Jurkat, Clone E6-1 (cell line): Measurements from ENCODE around the gene ACSS1.

Source experiments
- DNase-seq: peaks from one replicate; pipeline ENCODE4 v3.0.0-alpha.2; 2011; ENCODE audit warnings: low read depth, low spot score
- H3K4me3 ChIP-seq: 2 replicates; pipeline ENCODE4 v1.5.1; 2011; ENCODE audit warnings: mild to moderate bottlenecking, low read length, control low read depth, moderate library complexity

Gene ACSS1

GRCh38 chr20:25081065-25081729 is 23.3 kb upstream of the ACSS1 start:
- no peak overlapping the region for H3K4me3 ChIP-seq
- no peak for DNase-seq

DNA sequence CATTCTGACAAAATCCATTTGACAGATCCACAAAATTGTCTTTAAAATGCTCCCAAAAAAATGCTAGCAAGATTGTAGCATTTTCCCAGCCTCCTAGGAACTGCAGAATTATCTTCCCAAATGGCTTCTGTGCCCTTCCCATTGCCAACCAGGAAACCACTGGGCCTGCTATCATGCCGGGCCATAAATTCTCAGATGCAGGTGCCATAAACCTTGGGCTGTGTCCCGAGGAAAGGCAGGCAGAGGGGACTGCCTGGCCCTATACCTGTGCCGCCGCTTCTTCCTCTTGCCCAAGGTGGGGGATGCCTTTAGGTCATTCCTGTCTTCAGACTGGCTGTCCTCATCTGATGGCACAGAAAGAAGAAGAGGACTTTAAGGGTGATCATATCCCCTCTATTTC is 21.2 kb upstream of the ACSS1 start:
- H3K4me3 ChIP-seq: no peak overlapping the region
- no peak for DNase-seq

- no peak overlapping the region for H3K4me3 ChIP-seq
- peak; percentile 66 for DNase-seq
Observed at GRCh38 chr20:25078662-25079061, 20.7 kb upstream of the ACSS1 start.

- no peak overlapping the region for H3K4me3 ChIP-seq
- DNase-seq: no peak
Observed at GRCh38 chr20:25077610-25078169, 19.8 kb upstream of the ACSS1 start.

- no peak overlapping the region for H3K4me3 ChIP-seq
- DNase-seq: peak; percentile 88
Observed at GRCh38 chr20:25076731-25077609, 19.0 kb upstream of the ACSS1 start.

- no peak for DNase-seq
Observed at GRCh38 chr20:25076201-25076600, 18.3 kb upstream of the ACSS1 start.

GRCh38 chr20:25073544-25073943 is 15.6 kb upstream of the ACSS1 start:
- no peak overlapping the region for H3K4me3 ChIP-seq
- DNase-seq: no peak

More at GRCh38 chr20:25076201-25076600, 18.3 kb upstream of the ACSS1 start:
- no peak overlapping the region for H3K4me3 ChIP-seq

GRCh38 chr20:25072226-25072811 is 14.4 kb upstream of the ACSS1 start:
- no peak overlapping the region for H3K4me3 ChIP-seq
- DNase-seq: no peak

- H3K4me3 ChIP-seq: no peak overlapping the region
- no peak for DNase-seq
Observed at GRCh38 chr20:25071734-25072133, 13.8 kb upstream of the ACSS1 start.

DNA sequence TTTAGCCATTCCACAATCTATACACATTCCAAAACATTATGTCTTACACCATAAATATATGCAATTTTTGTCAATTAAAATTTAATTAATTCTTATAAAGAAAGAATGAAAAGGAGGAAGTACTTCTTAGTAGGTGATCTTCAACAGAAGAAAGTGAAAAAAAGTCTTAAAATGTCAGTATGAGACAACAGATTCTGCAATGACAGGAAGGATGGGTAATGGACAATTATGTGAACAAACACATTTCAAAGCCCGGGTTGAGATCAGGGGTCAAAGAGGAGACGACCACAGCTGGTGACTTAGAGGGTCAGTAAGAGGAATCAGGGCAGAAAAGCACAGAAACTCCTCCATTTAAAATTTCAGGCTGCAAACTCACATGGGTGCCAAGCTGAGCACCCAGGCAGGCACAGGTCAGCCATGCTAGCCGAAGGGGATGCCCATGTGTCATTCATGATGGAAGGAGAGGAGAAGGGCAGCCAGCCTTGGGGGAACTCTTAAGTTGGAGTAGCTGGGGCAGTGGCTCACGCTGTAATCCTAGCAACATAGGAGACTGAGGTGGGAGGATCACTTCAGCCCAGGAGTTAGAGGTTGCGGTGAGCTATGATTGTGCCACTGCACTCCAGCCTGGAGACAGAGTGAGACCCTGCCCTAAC is 13.0 kb upstream of the ACSS1 start:
- DNase-seq: no peak
- H3K4me3 ChIP-seq: no peak overlapping the region

DNA sequence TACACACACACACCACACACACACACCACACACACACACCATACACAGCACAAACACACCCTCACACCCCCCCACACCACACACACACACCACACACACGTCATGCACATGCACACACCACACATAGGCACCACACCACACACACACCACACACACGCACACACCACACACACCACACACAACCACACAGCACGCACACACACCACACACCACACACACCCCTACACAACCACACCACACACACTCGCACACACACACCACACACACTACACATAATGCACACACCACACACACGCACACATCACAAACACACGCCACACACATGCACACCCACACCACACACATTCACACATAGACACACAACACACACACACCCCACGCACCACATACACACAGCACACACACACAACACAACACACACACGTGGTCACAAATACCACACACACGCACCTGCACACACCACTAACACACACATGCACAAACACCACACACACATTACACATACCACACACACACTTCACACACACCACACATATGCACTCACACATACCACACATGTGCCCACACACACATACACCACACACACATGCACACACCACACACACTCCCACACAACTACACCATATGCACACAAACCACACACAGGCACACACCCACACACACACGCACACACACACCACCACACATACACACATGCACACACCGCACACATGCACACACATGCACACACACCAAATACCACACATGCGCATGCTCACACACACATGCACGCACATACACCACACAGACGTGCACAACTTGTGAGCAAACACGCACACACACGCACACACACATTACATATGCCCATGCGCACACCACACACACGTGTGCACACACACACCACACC is 9.4 kb upstream of the ACSS1 start:
- DNase-seq: no peak
- H3K4me3 ChIP-seq: no peak overlapping the region

GRCh38 chr20:25066386-25066785 is 8.4 kb upstream of the ACSS1 start:
- DNase-seq: no peak
- no peak overlapping the region for H3K4me3 ChIP-seq

DNA sequence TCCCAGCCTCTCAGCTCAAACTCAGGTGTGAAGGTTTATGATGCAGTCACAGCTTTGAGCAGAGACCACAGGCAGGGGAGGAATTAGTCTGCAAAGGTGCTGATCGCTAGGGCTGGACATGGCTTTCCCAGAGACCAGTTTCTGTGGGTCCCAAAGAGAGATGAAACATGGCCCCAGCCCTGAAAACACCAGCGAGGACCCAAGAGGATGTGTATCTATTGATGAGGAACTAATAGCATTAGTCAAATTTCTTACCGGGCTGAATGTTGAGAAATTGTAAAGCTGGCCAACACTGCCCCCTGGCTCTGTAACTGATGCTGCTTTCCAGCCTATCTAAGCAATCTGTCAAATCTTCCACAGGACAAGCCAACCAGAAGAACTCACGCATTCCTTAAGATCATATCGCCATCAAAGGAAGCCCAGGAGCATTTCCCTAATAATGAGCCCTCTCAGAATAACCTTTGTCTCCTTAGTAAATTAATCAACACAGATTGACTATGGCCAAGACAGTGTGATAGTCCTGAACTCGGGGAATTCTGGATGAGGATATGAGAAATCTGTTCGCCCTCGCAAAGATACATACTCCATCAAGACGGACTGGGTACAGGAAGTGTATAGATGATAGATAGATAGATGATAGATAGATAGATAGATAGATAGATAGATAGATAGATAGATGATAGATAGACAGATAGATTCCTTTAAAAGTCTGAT is 7.8 kb upstream of the ACSS1 start:
- DNase-seq: no peak
- no peak overlapping the region for H3K4me3 ChIP-seq

DNA sequence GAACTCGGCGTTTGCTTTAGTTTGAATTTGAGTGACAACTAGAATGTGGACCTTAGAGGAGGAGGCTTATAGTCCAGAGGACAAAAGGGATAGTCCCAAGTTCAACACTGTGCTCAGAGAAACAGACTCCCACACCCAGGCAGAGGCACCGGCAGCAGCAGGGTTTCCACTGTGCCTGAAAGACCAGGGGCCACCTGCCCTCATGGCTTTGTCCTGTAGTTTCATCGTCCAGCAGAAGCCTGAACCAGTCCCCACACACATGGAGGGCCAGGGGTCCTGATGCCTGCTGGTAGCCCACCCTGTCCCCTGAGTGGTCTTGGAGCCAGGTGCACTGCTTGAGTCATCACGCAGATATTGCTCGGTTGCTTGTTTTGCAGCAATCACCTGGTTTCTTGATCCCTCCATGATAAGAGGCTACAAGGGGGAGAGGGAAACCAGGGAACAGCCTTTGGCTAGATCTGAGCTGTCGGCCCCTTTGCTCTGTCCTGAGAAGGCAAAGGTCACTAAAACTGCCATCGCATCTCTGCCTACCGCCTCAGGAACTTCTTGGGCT is 7.2 kb upstream of the ACSS1 start:
- no peak for DNase-seq
- H3K4me3 ChIP-seq: no peak overlapping the region

- H3K4me3 ChIP-seq: no peak overlapping the region
- DNase-seq: no peak
Observed at GRCh38 chr20:25064561-25065071, 6.7 kb upstream of the ACSS1 start.

DNA sequence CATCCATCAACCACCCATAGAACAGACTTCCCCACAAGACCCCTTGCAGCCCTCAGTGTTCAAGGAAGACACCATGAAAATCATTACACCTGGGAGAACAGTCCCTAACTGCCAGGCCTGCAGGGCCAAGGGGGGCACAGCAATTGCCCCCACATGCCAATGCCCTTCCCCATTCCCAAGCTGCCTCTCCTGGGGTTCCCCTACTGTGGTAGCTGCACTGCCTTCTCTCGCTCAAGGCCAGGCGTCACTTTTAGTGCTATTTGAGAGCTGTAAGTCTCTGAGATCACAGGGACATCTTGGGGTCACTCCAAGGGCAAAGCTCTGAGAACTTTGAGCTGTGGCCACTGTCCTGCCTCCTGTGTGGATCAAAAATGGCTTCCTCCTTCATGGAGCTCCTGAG is 6.0 kb upstream of the ACSS1 start:
- H3K4me3 ChIP-seq: no peak overlapping the region
- no peak for DNase-seq

GRCh38 chr20:25063546-25063945 is 5.6 kb upstream of the ACSS1 start:
- DNase-seq: no peak
- H3K4me3 ChIP-seq: no peak overlapping the region
